AG10803 (cell line): ENCODE data around the gene ERRFI1.
"Not testable (repeated sequence)": the region's sequence is repeated elsewhere in the genome, so short reads cannot be mapped to it uniquely, and the experiment has no call there.

ENCODE experiments used
- DNase-seq: peaks from one replicate; pipeline ENCODE4 v3.0.0; 2010; ENCODE audit warnings: low read depth
- H3K4me3 ChIP-seq: 2 replicates; pipeline ENCODE4 v1.5.1; 2011; ENCODE audit warnings: mild to moderate bottlenecking, low read length, control low read depth
- TF ChIP-seq, protein P1 (sequence below): conservative IDR thresholded peaks from 2 replicates; pipeline ENCODE4 v1.5.1; 2011; ENCODE audit warnings: mild to moderate bottlenecking, low read length, control low read depth, inconsistent platforms

ERRFI1 gene

DNA sequence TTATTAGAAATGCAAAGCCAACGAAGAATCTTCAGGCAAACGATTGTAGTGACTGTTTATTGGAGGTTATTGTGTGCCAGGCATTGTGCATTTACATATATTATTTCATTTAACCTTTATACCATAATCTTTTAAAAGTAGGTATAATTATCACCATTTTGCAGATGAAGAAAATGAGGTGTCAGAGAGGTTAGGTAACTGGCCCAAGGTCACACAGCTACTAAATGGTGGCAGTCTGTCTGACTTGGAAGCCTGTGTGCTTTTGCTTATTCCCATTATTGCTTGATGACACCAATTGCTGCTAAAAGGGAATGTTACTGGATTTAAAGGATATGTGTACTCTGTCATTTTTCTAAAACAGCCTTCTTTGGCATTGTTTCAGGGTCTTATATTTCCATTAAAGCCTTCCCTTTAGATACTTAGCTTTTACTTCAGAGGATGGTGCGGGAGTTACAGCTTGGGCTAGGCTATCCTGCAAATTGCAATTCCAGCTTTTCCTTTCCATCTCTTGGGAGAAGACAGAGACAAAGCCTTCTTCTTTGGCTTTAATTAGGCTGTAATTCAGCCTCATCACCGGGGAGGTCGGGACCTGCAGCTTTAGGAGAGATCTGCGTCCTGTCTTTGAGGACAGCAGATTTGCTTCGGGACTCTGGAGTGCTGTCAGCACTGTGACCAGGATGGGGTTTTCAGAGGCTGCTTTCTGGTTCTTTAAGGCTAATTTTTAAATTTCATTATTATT, 37.4 kb upstream of the ERRFI1 start:
- no peak for DNase-seq
- no peak overlapping the region for H3K4me3 ChIP-seq
- TF ChIP-seq, protein P1, sequence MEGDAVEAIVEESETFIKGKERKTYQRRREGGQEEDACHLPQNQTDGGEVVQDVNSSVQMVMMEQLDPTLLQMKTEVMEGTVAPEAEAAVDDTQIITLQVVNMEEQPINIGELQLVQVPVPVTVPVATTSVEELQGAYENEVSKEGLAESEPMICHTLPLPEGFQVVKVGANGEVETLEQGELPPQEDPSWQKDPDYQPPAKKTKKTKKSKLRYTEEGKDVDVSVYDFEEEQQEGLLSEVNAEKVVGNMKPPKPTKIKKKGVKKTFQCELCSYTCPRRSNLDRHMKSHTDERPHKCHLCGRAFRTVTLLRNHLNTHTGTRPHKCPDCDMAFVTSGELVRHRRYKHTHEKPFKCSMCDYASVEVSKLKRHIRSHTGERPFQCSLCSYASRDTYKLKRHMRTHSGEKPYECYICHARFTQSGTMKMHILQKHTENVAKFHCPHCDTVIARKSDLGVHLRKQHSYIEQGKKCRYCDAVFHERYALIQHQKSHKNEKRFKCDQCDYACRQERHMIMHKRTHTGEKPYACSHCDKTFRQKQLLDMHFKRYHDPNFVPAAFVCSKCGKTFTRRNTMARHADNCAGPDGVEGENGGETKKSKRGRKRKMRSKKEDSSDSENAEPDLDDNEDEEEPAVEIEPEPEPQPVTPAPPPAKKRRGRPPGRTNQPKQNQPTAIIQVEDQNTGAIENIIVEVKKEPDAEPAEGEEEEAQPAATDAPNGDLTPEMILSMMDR = no peak

DNA sequence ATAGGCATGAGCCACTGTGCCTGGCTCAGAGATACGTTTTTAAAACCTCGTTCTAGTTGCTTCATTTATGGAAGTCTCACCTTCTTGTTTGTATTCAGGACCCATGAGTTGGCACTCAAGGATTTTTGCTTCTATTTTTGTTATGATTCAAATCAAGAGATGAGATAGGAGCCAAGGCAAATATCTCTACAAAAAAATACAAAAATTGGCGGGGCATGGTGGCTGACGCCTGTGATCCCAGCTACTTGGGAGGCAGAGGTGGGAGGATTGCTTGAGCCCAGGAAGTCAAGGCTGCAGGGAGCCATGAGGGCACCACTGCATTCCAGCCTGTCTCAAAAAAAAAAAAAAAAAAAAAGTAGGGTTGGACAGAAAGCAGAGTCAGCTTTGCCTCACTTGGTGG, 36.8 kb upstream of the ERRFI1 start:
- TF ChIP-seq, protein P1 = no peak
- no peak for DNase-seq
- no peak overlapping the region for H3K4me3 ChIP-seq

DNA sequence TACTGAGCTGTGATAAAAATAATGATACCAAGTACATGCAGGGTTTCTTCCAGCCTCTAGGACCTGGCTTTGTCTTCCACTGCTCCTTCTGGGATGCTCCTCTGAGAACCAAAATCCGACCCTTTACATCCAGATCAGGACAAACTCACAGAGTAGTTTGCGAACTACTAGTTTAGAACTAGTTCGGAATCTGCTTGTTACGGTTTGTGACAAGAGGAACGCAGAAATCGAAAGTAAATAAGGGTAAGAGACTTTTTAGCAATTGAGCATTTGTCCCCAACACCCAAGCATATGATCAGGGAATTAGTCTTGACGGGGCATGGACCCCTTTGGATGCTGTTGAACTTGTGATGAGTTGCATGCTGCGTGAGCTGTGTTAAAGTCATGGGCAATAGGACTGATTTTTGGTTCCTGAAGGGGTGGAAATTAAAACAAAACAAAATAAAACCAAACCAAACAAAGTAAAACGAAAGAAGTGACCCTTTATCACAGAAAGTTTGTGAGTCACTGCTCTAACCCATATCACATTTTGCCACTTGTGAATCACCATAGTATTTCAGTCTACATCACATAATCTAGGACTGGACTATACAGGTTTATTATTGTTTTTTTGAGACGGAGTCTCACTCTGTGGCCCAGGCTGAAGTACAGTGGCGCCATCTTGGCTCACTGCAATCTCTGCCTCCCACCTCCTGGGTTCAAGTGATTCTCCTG, 35.7 kb upstream of the ERRFI1 start:
- TF ChIP-seq, protein P1 = no peak; the same call in 1 of the 2 replicates
- H3K4me3 ChIP-seq = no peak overlapping the region
- no peak for DNase-seq

DNA sequence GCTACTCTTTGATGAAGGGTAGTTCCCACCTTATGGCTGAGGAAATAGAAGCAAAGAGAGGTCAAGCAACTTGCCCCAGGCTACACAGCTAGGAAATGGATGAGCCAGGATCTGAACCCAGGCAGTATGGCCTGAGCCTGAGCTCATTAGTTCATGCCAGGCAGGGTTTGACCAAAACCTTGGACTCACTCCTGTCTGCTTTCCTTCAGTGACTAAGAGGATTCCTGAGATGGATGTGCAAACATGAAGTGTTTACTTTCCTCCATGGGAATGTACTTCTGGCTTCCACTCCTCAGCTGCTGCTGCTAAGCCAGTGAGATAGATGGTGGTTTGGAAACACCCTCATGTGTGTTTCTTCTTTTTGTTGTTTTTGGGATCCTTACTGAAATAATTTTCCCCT, 35.1 kb upstream of the ERRFI1 start:
- no peak overlapping the region for H3K4me3 ChIP-seq
- DNase-seq = peak; percentile 98
- TF ChIP-seq, protein P1 = no peak

DNA sequence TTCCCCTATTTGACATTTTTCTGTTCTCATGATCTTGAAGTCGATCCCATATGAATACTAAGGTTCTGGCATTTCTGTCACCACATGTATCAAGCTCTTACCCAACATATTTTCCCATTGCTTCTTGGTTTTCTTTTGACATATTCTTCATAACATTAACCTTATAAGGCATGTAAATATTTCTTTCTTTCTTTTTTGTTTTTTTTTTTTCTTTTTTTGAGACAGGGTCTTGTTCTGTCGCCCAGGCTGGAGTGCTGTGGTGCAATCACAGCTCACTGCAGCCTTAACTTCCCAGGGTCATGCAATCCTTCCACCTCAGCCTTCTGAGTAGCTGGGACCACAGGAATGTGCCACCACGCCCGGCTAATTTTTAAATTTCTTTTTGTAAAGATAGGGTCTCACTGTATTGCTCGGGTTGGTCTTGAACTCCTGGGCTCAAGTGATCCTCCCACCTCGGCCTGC, 33.1 kb upstream of the ERRFI1 start:
- TF ChIP-seq, protein P1 = no peak
- no peak overlapping the region for H3K4me3 ChIP-seq
- DNase-seq = peak; percentile 92

DNA sequence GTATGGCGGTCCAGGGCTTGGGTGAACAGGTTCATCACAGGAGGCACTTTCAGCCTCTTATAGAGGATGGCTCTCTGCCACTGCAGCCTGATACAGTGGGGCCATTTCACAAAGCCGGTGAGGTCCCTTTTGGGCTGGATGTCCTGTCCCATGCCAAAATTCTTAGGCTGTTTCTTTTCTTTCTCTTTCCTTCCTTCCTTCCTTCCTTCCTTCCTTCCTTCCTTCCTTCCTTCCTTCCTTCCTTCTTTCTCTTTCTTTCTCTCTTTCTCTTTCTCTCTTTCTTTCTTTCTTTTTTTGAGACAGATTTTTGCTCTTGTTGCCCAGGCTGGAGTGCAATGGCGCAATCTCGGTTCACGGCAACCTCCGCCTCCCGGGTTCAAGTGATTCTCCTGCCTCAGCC, 31.7 kb upstream of the ERRFI1 start:
- H3K4me3 ChIP-seq, DNase-seq: not testable (repeated sequence)

DNA sequence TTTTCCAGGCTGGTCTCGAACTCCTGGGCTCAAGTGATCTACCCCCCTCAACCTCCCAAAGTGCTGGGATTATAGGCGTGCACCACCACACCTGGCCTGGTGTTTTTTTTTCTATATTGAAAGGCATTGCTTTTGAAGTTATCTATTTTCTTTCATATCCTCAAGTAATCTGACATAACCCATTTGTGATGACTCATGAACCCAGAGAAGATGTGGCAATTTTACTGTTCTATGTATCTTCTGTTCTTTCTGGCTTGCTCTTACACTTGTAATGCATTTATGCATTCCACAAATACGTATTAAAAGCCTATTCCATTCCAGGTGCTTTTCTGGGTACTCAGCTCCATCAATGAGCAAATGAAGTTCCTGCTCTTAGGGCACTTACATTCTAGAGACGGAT, 29.9 kb upstream of the ERRFI1 start:
- peak; percentile 86 for DNase-seq
- TF ChIP-seq, protein P1 = no peak
- no peak overlapping the region for H3K4me3 ChIP-seq
